ENCODE results near the gene MEIS2. TPM values are rescaled to one million over a fixed set of nuclear protein-coding genes. Genes with fewer than 3 reads are reported as not detected.

Gene MEIS2
- total RNA-seq, 2 experiments from 2014 or later, result 0.14 TPM; not detected in 1

- Mint-ChIP-seq H3K36me3 (ENCODE audit: low read depth) (no peaks in the 10 kb centered on the region), H3K27me3 (no peaks in the 10 kb centered on the region), H3K4me1 (ENCODE audit: low read depth) (no peaks in the 10 kb centered on the region), H3K4me3 (no peak overlapping the region), H3K27ac (no peak overlapping the region), H3K9me3 (no peaks in the 10 kb centered on the region)
- ATAC-seq (no peak), DNase-seq (no peak)
- ChIA-PET POLR2A (no interaction called here), CTCF (interaction anchor here (0.5 to 1.0 kb wide), 2 partner anchors 32 to 526 kb away, joined by 3 to 4 read pairs; no protein-coding TSS in a partner anchor)
- TF ChIP-seq CTCF (IDR thresholded peaks at IDR 0.05), result no peak
- intact Hi-C loops (cut with micrococcal nuclease), result no loop called here
These were observed 185.9 kb downstream of the MEIS2 start for GRCh38 chr15:36914466-36914865.

- no peaks in the 10 kb centered on the region for H3K9me3 Mint-ChIP-seq
- ATAC-seq, result no peak
- no peak overlapping the region for H3K4me3 Mint-ChIP-seq
- intact Hi-C loops (cut with micrococcal nuclease), result no loop called here
- ChIA-PET CTCF (no interaction called here), POLR2A (no interaction called here)
- no peaks in the 10 kb centered on the region for H3K27me3 Mint-ChIP-seq
- H3K27ac Mint-ChIP-seq, result no peak overlapping the region
- no peaks in the 10 kb centered on the region for H3K36me3 Mint-ChIP-seq (ENCODE audit: low read depth)
- DNase-seq, result no peak
- no peaks in the 10 kb centered on the region for H3K4me1 Mint-ChIP-seq (ENCODE audit: low read depth)
- no peak for TF ChIP-seq CTCF (IDR thresholded peaks at IDR 0.05)
These were observed 188.0 kb downstream of the MEIS2 start for GRCh38 chr15:36912311-36912712.

- ATAC-seq (no peak), DNase-seq (no peak)
- intact Hi-C loops (cut with micrococcal nuclease), result no loop called here
- ChIA-PET POLR2A (no interaction called here), CTCF (no interaction called here)
- H3K4me1 Mint-ChIP-seq (ENCODE audit: low read depth), result no peaks in the 10 kb centered on the region
- no peaks in the 10 kb centered on the region for H3K9me3 Mint-ChIP-seq
- no peak overlapping the region for H3K4me3 Mint-ChIP-seq
- TF ChIP-seq CTCF (IDR thresholded peaks at IDR 0.05), result no peak
- no peaks in the 10 kb centered on the region for H3K36me3 Mint-ChIP-seq (ENCODE audit: low read depth)
- no peak overlapping the region for H3K27ac Mint-ChIP-seq
- H3K27me3 Mint-ChIP-seq, result no peaks in the 10 kb centered on the region
These were observed 188.9 kb downstream of the MEIS2 start for GRCh38 chr15:36911322-36911944.

- no peak overlapping the region for H3K27ac Mint-ChIP-seq
- H3K4me3 Mint-ChIP-seq, result no peak overlapping the region
- ATAC-seq (no peak), DNase-seq (no peak)
- no peaks in the 10 kb centered on the region for H3K36me3 Mint-ChIP-seq (ENCODE audit: low read depth)
- no peak for TF ChIP-seq CTCF (IDR thresholded peaks at IDR 0.05)
- POLR2A ChIA-PET, result no interaction called here
- no peaks in the 10 kb centered on the region for H3K4me1 Mint-ChIP-seq (ENCODE audit: low read depth)
- CTCF ChIA-PET, result no interaction called here
- H3K27me3 Mint-ChIP-seq, result no peaks in the 10 kb centered on the region
- intact Hi-C loops (cut with micrococcal nuclease), result no loop called here
- no peaks in the 10 kb centered on the region for H3K9me3 Mint-ChIP-seq
These were observed 191.4 kb downstream of the MEIS2 start for GRCh38 chr15:36908991-36909390.

GRCh38 chr15:36907295-36907694 is 193.1 kb downstream of the MEIS2 start:
- Mint-ChIP-seq H3K27ac (no peak overlapping the region), H3K4me1 (ENCODE audit: low read depth) (no peaks in the 10 kb centered on the region), H3K9me3 (no peaks in the 10 kb centered on the region), H3K27me3 (peaks cover 2% of the 10 kb centered on the region), H3K36me3 (ENCODE audit: low read depth) (no peaks in the 10 kb centered on the region), H3K4me3 (no peak overlapping the region)
- intact Hi-C loops (cut with micrococcal nuclease), result no loop called here
- TF ChIP-seq CTCF (IDR thresholded peaks at IDR 0.05), result no peak
- ATAC-seq (no peak), DNase-seq (no peak)
- CTCF ChIA-PET, result no interaction called here
- POLR2A ChIA-PET, result interaction anchor here (0.5 kb wide), 1 partner anchor 171 kb away, joined by 3 read pairs; no protein-coding TSS in a partner anchor

Measured in activated CD8-positive, alpha-beta T cell treated with anti-CD3 and anti-CD28 coated beads for 36 hours (primary cell).